SH-SY5Y (cell line): ENCODE results near the gene AHNAK.

Experiments used
- GATA2 ChIP-seq: IDR thresholded peaks from 2 replicates; pipeline ENCODE4 v1.6.1; 2011; ENCODE audit warnings: mild to moderate bottlenecking, low read depth, low read length
- GATA3 ChIP-seq: IDR thresholded peaks from 2 replicates; pipeline ENCODE4 v1.6.1; 2011; ENCODE audit warnings: low read depth, mild to moderate bottlenecking, low read length, moderate library complexity

- no peak for TF ChIP-seq GATA3
- no peak for TF ChIP-seq GATA2
These were observed 88.2 kb downstream of the AHNAK start for GRCh38 chr11:62458212-62459002.
